DOHH2 (cell line): Measurements from ENCODE around the gene CLCN4.
A peak's percentile ranks its signal among the peaks of the same experiment; 100 is the strongest.

Source experiments
- H3F3A ChIP-seq: fragments of 200-600 bp; sonication (generic), shearing (Covaris generic); 2 replicates; pipeline ENCODE4 v1.6.0; 2016; ENCODE audit warnings: antibody characterized with exemption, mild to moderate bottlenecking; ENCODE audit not compliant: control insufficient read depth, insufficient read depth
- H3K27ac ChIP-seq: fragments of 200-600 bp; sonication (generic); 2 replicates; pipeline ENCODE4 v1.5.1; 2014; ENCODE audit warnings: low read depth, mild to moderate bottlenecking, low read length, moderate library complexity
- H3K27me3 ChIP-seq: fragments of 200-600 bp; sonication (generic); 2 replicates; pipeline ENCODE4 v1.6.1; 2014; ENCODE audit warnings: mild to moderate bottlenecking, low read length, mixed read lengths; ENCODE audit not compliant: control insufficient read depth
- H3K36me3 ChIP-seq: fragments of 200-600 bp; sonication (generic); 2 replicates; pipeline ENCODE4 v1.6.1; 2014; ENCODE audit warnings: mild to moderate bottlenecking, low read length, moderate library complexity, mixed read lengths; ENCODE audit not compliant: control insufficient read depth
- H3K4me1 ChIP-seq: fragments of 200-600 bp; sonication (generic); 2 replicates; pipeline ENCODE4 v1.6.1; 2014; ENCODE audit warnings: mild to moderate bottlenecking, low read length, mixed read lengths; ENCODE audit not compliant: control insufficient read depth
- H3K4me2 ChIP-seq: fragments of 200-600 bp; sonication (generic); 2 replicates; pipeline ENCODE4 v1.6.0; 2014; ENCODE audit warnings: mild to moderate bottlenecking, low read length, moderate library complexity
- H3K4me3 ChIP-seq: fragments of 200-600 bp; sonication (generic); 2 replicates; pipeline ENCODE4 v1.5.1; 2014; ENCODE audit warnings: mild to moderate bottlenecking, low read length, mixed read lengths
- H3K79me2 ChIP-seq: fragments of 200-600 bp; sonication (generic); 2 replicates; pipeline ENCODE4 v1.6.1; 2014; ENCODE audit warnings: mild to moderate bottlenecking, low read length, mixed read lengths; ENCODE audit not compliant: control insufficient read depth
- H3K9me2 ChIP-seq: fragments of 200-600 bp; sonication (generic); replicated peaks from 2 replicates; pipeline ENCODE4 v1.6.1; 2014; ENCODE audit warnings: mild to moderate bottlenecking, low read length, mixed read lengths; ENCODE audit not compliant: control insufficient read depth
- H3K9me3 ChIP-seq: fragments of 200-600 bp; sonication (generic); 2 replicates; pipeline ENCODE4 v1.6.1; 2014; ENCODE audit warnings: antibody characterized with exemption, low read length, mixed read lengths; ENCODE audit not compliant: control insufficient read depth, insufficient read depth
- H4K20me1 ChIP-seq: fragments of 200-600 bp; sonication (generic); 2 replicates; pipeline ENCODE4 v1.6.0; 2014; ENCODE audit warnings: low read depth, mild to moderate bottlenecking, antibody characterized with exemption, low read length, moderate library complexity; ENCODE audit not compliant: control insufficient read depth, insufficient read depth
- EZH2phosphoT487 ChIP-seq: fragments of 200-600 bp; sonication (generic); IDR thresholded peaks from 2 replicates; pipeline ENCODE4 v1.6.1; 2017; ENCODE audit warnings: borderline replicate concordance, mild to moderate bottlenecking, antibody characterized with exemption, low read length, moderate library complexity, mixed read lengths
- TF ChIP-seq, protein P1 (sequence below): fragments of 200-600 bp; sonication (generic); IDR thresholded peaks from one replicate; pipeline ENCODE4 v1.5.1; 2014; ENCODE audit warnings: antibody characterized with exemption, mild to moderate bottlenecking, low read depth, low read length; ENCODE audit not compliant: poor library complexity, severe bottlenecking

Gene CLCN4

DNA sequence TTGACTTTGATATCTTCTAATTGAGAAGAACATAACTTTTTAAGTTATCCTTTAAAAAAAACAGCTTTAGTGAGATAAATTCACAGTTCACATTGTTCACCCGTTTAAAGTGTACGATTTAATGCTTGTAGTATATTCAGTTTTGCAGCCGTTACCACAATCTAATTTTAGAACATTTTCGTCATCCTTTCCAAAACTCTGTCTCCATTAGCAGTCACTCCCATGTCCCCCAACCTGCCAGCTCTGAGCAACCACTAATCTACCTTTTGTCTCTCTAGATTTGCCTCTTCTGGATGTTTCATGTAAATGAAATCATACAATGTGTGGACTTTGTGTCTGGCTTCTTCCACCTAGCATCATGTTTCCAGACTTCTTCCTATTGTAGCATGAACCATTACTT lies 38.6 kb downstream of the CLCN4 start:
- Histone ChIP-seq H3K79me2 (no peaks in the 10 kb centered on the region), H3K4me1 (peaks cover 22% of the 10 kb centered on the region), H4K20me1 (no peaks in the 10 kb centered on the region), H3K27ac (no peak overlapping the region), H3K9me2 (no peaks in the 10 kb centered on the region), H3K9me3 (no peaks in the 10 kb centered on the region), H3F3A (no peaks in the 10 kb centered on the region), H3K27me3 (no peaks in the 10 kb centered on the region), H3K4me3 (no peak overlapping the region), H3K4me2 (no peak overlapping the region), H3K36me3 (no peaks in the 10 kb centered on the region)
- TF ChIP-seq EZH2phosphoT487 = no peak
- TF ChIP-seq, protein P1, sequence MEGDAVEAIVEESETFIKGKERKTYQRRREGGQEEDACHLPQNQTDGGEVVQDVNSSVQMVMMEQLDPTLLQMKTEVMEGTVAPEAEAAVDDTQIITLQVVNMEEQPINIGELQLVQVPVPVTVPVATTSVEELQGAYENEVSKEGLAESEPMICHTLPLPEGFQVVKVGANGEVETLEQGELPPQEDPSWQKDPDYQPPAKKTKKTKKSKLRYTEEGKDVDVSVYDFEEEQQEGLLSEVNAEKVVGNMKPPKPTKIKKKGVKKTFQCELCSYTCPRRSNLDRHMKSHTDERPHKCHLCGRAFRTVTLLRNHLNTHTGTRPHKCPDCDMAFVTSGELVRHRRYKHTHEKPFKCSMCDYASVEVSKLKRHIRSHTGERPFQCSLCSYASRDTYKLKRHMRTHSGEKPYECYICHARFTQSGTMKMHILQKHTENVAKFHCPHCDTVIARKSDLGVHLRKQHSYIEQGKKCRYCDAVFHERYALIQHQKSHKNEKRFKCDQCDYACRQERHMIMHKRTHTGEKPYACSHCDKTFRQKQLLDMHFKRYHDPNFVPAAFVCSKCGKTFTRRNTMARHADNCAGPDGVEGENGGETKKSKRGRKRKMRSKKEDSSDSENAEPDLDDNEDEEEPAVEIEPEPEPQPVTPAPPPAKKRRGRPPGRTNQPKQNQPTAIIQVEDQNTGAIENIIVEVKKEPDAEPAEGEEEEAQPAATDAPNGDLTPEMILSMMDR = no peak

- no peak for TF ChIP-seq EZH2phosphoT487
Measured at GRCh38 chrX:10195947-10196346, 39.2 kb downstream of the CLCN4 start.

GRCh38 chrX:10197279-10198210 lies 40.8 kb downstream of the CLCN4 start:
- Histone ChIP-seq H3K4me3 (no peak overlapping the region), H3K9me3 (no peaks in the 10 kb centered on the region), H3K79me2 (no peaks in the 10 kb centered on the region), H3K4me2 (no peak overlapping the region), H4K20me1 (no peaks in the 10 kb centered on the region), H3K4me1 (peaks cover 28% of the 10 kb centered on the region), H3K36me3 (no peaks in the 10 kb centered on the region), H3F3A (no peaks in the 10 kb centered on the region), H3K27me3 (no peaks in the 10 kb centered on the region), H3K27ac (no peak overlapping the region), H3K9me2 (no peaks in the 10 kb centered on the region)
- no peak for TF ChIP-seq EZH2phosphoT487

More at GRCh38 chrX:10195947-10196346, 39.2 kb downstream of the CLCN4 start:
- no peaks in the 10 kb centered on the region for H3K36me3 ChIP-seq
- no peak overlapping the region for H3K27ac ChIP-seq
- no peaks in the 10 kb centered on the region for H3F3A ChIP-seq
- H3K9me2 ChIP-seq = no peaks in the 10 kb centered on the region
- H3K9me3 ChIP-seq = no peaks in the 10 kb centered on the region
- no peak overlapping the region for H3K4me2 ChIP-seq
- no peaks in the 10 kb centered on the region for H3K27me3 ChIP-seq
- H3K79me2 ChIP-seq = no peaks in the 10 kb centered on the region
- no peaks in the 10 kb centered on the region for H4K20me1 ChIP-seq
- no peak overlapping the region for H3K4me3 ChIP-seq
- H3K4me1 ChIP-seq = peaks cover 26% of the 10 kb centered on the region

DNA sequence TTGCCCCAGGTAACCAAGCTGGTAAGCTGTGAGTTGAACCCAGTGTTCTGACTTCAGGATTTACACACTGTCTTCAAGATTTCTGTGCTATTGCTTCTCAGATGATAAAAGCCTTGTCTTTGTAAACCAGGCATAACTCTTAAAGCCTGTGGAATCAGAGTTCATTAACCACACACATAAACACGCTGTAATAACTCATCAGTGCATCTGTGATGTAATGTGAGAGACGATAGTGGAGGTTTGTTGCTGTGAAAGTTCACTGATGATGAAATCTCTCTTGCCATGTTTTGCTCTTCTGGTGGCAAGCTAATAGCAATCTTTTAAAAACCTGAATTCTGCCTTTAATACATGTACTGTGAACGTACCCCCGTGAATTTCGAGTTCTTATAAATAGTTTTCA lies 41.5 kb downstream of the CLCN4 start:
- Histone ChIP-seq H3K36me3 (no peaks in the 10 kb centered on the region), H3K9me2 (no peaks in the 10 kb centered on the region), H3K4me3 (no peak overlapping the region), H3K9me3 (no peaks in the 10 kb centered on the region), H3K4me2 (peak overlapping the region; percentile 55), H4K20me1 (no peaks in the 10 kb centered on the region), H3F3A (no peaks in the 10 kb centered on the region), H3K79me2 (no peaks in the 10 kb centered on the region), H3K27ac (no peak overlapping the region), H3K4me1 (peaks cover 28% of the 10 kb centered on the region), H3K27me3 (no peaks in the 10 kb centered on the region)
- no peak for TF ChIP-seq EZH2phosphoT487
- TF ChIP-seq, protein P1 = no peak
